Amniotic epithelial cell (primary cell): ENCODE measurements around the gene FBXO33.

Source experiments
- DNase-seq: peaks from one replicate; pipeline ENCODE4 v3.0.0-alpha.2; 2010; ENCODE audit warnings: low read depth

FBXO33 gene

GRCh38 chr14:39432179-39432618 is at the start of gene FBXO33:
FBXO33 (minus strand) TSS chr14:39432433; CDS start chr14:39432162, 271 bp downstream.
- peak; percentile 95 for DNase-seq

GRCh38 chr14:39474416-39474911 is 42.2 kb upstream of the FBXO33 start:
- DNase-seq, result no peak

- no peak for DNase-seq
Observed at GRCh38 chr14:39472078-39472477, 39.8 kb upstream of the FBXO33 start.

GRCh38 chr14:39469094-39469710 is 37.0 kb upstream of the FBXO33 start:
- DNase-seq, result no peak

- DNase-seq, result peak; percentile 48
Observed at GRCh38 chr14:39467889-39468524, 35.8 kb upstream of the FBXO33 start.

- no peak for DNase-seq
Observed at GRCh38 chr14:39459795-39460478, 27.7 kb upstream of the FBXO33 start.

GRCh38 chr14:39456702-39457250 is 24.5 kb upstream of the FBXO33 start:
- DNase-seq, result no peak

GRCh38 chr14:39454906-39455539 is 22.8 kb upstream of the FBXO33 start:
- no peak for DNase-seq

GRCh38 chr14:39452680-39453079 is 20.4 kb upstream of the FBXO33 start:
- DNase-seq, result no peak

- DNase-seq, result no peak
Observed at GRCh38 chr14:39451811-39452210, 19.6 kb upstream of the FBXO33 start.

GRCh38 chr14:39447175-39447661 is 15.0 kb upstream of the FBXO33 start:
- no peak for DNase-seq

- DNase-seq, result no peak
Observed at GRCh38 chr14:39446131-39446744, 14.0 kb upstream of the FBXO33 start.

GRCh38 chr14:39442293-39442692 is 10.1 kb upstream of the FBXO33 start:
- DNase-seq, result no peak

- no peak for DNase-seq
Observed at GRCh38 chr14:39441805-39442204, 9.6 kb upstream of the FBXO33 start.

- DNase-seq, result no peak
Observed at GRCh38 chr14:39440975-39441374, 8.7 kb upstream of the FBXO33 start.

GRCh38 chr14:39435241-39435640 is 3.0 kb upstream of the FBXO33 start:
- DNase-seq, result no peak

- peak; percentile 73 for DNase-seq
Observed at GRCh38 chr14:39434401-39434800, 2.2 kb upstream of the FBXO33 start.

- no peak for DNase-seq
Observed at GRCh38 chr14:39433452-39433813, 1.2 kb upstream of the FBXO33 start.

- DNase-seq, result peak; percentile 78
Observed at GRCh38 chr14:39432619-39433451, 602 bp upstream of the FBXO33 start.

GRCh38 chr14:39431416-39432178 is 636 bp downstream of the FBXO33 start:
- peak; percentile 14 for DNase-seq
